Nephron (organoid): ENCODE results near the gene TOR1AIP2.

Experiments
- H3K27ac Mint-ChIP-seq, 3 experiments: 2 replicates each; pipeline ENCODE4 v1.8.0; 2020; ENCODE audit warnings: mixed read lengths in 3 of 3, mild to moderate bottlenecking in 2 of 3, moderate library complexity in 1 of 3
- H3K27me3 Mint-ChIP-seq: 2 replicates; pipeline ENCODE4 v1.8.0; 2021; ENCODE audit warnings: low read depth, mild to moderate bottlenecking, moderate library complexity, mixed read lengths
- H3K36me3 Mint-ChIP-seq: 2 replicates; pipeline ENCODE4 v1.8.0; 2020; ENCODE audit warnings: low read depth, mixed read lengths
- H3K4me1 Mint-ChIP-seq: 2 replicates; pipeline ENCODE4 v1.8.0; 2020; ENCODE audit warnings: mixed read lengths
- H3K4me3 Mint-ChIP-seq, 3 experiments: 2 replicates each; pipeline ENCODE4 v1.8.0; 2020; ENCODE audit warnings: mild to moderate bottlenecking in 3 of 3, mixed read lengths in 3 of 3, moderate library complexity in 2 of 3
- H3K9me3 Mint-ChIP-seq: 2 replicates; pipeline ENCODE4 v1.8.0; 2020; ENCODE audit warnings: mixed read lengths
- TF ChIP-seq, protein P1 (sequence below), 3 experiments: fragments of 200-600 bp; sonication (generic); IDR thresholded peaks; one replicate each; pipeline ENCODE4 v1.5.0; 2021; ENCODE audit warnings: antibody characterized with exemption in 3 of 3; ENCODE audit not compliant: unreplicated experiment in 3 of 3

TOR1AIP2 gene

DNA sequence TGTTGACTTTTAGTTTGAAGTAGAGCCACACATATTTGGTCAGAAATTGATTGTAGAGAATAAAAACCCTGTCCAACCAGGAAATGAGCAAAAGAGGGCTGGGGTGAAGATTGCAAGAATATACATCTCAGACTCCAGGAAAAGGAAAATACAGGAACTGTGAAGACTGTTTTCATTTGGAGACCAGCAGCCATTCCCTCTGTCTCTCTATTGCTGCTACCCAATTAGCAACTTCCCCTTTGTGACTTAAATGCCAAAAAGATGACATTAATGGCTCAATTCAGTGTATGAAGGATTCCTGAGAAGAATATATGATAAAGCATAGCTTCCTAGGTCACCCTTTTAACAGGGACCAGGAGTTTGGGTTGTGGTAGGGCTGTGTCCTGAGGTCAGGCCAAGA, 45.4 kb upstream of the TOR1AIP2 start:
- H3K9me3 Mint-ChIP-seq = no peaks in the 10 kb centered on the region
- TF ChIP-seq, protein P1, sequence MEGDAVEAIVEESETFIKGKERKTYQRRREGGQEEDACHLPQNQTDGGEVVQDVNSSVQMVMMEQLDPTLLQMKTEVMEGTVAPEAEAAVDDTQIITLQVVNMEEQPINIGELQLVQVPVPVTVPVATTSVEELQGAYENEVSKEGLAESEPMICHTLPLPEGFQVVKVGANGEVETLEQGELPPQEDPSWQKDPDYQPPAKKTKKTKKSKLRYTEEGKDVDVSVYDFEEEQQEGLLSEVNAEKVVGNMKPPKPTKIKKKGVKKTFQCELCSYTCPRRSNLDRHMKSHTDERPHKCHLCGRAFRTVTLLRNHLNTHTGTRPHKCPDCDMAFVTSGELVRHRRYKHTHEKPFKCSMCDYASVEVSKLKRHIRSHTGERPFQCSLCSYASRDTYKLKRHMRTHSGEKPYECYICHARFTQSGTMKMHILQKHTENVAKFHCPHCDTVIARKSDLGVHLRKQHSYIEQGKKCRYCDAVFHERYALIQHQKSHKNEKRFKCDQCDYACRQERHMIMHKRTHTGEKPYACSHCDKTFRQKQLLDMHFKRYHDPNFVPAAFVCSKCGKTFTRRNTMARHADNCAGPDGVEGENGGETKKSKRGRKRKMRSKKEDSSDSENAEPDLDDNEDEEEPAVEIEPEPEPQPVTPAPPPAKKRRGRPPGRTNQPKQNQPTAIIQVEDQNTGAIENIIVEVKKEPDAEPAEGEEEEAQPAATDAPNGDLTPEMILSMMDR (IDR thresholded peaks at IDR 0.05; ENCODE audit: unreplicated experiment in 3 of 3) = no peak
- H3K27me3 Mint-ChIP-seq = no peaks in the 10 kb centered on the region
- peaks cover 19% of the 10 kb centered on the region for H3K36me3 Mint-ChIP-seq
- H3K4me3 Mint-ChIP-seq = no peak overlapping the region
- no peak overlapping the region for H3K27ac Mint-ChIP-seq
- H3K4me1 Mint-ChIP-seq = peaks cover 8% of the 10 kb centered on the region

DNA sequence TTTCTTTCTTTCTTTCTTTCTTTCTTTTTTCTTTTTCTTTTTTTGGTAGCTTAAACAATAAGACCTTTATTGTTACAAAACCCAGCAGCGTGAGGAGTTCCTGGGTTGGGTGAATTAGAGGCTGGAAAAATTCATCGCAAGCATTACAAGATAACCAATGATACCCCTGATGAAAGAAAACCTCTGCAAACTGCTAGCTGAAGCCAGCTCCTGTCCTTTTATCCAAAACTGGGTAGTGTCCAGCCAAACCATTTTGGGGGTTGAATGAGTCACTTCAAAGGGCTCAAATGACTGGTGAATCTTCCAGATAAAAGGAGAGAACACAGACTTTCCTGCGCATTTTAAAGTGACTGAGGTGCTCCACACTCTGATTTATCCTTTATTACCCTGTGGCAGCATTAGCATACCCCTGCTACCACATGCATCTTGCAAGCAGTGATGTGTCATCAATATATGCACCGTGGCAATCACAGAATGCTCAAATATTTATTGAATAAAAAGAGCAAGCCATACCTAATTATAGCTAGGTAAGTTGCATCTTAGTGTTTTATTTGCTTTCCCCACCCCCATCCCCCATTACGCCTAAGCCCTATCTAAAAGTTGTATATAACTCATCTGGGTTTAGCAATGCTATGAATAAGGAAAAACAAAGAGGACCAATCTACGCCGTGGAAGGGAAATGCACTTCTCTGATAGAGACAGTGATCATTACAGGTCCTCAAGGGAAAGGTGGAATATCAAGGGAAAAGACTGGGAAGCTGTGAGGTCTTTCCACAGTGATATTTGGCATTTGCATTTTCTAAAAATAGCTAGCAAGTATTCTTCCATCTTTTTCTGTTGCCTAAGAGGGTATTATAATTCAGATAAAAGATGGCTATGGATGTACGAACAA, 44.6 kb upstream of the TOR1AIP2 start:
- H3K4me3 Mint-ChIP-seq = no peak overlapping the region
- H3K36me3 Mint-ChIP-seq = peaks cover 27% of the 10 kb centered on the region
- TF ChIP-seq, protein P1 (IDR thresholded peaks at IDR 0.05; ENCODE audit: unreplicated experiment in 3 of 3) = no peak
- no peaks in the 10 kb centered on the region for H3K27me3 Mint-ChIP-seq
- H3K4me1 Mint-ChIP-seq = peaks cover 8% of the 10 kb centered on the region
- no peaks in the 10 kb centered on the region for H3K9me3 Mint-ChIP-seq
- H3K27ac Mint-ChIP-seq = peak overlapping the region in 2 of 3 experiments; percentile 2

DNA sequence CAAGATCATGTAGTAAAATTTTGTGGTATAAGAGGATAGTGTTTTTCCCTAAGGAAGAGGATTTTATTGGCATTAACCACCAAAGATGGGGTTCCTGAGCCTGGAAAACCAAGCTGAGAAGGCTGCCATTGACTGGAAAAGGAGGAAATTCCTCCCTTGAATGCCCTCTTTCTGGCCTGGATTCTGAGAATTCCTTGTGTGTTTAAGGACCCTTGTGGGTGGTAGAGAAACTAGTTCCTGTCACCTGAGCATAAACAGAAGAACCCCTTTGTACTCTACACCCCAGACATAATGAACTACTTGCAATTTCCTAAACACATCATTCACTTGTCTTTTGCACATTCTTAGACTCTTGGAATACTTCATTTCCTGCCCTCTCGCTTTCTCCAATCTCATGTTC, 43.9 kb upstream of the TOR1AIP2 start:
- Mint-ChIP-seq H3K36me3 (peaks cover 28% of the 10 kb centered on the region), H3K27me3 (no peaks in the 10 kb centered on the region), H3K4me3 (no peak overlapping the region), H3K4me1 (peaks cover 8% of the 10 kb centered on the region), H3K27ac (peak overlapping the region in 2 of 3 experiments; percentile 2), H3K9me3 (no peaks in the 10 kb centered on the region)
- TF ChIP-seq, protein P1 (IDR thresholded peaks at IDR 0.05; ENCODE audit: unreplicated experiment in 3 of 3) = no peak

DNA sequence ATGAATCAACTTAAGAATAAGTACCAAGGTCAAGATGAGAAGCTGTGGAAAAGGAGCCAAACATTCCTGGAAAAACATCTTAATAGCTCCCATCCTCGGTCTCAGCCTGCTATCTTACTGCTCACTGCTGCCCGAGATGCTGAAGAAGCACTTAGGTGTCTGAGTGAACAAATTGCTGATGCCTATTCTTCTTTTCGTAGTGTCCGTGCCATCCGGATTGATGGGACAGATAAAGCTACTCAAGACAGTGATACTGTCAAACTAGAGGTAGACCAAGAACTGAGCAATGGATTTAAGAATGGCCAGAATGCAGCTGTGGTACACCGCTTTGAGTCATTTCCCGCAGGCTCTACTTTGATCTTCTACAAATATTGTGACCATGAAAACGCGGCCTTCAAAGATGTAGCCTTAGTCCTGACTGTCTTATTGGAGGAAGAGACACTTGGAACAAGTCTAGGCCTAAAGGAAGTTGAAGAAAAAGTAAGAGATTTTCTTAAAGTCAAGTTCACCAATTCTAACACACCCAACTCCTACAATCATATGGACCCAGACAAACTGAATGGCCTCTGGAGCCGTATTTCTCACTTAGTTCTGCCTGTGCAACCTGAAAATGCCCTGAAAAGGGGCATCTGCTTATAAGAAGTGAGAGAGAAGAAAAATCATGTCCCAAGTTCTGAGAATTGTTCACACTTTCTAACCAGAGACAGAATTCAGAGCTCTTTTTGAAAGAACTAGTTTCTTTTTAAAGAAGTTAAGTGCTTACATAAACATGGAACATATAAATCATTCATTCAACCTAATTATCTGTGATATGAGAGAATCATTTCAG, 40.2 kb upstream of the TOR1AIP2 start:
- no peak overlapping the region for H3K4me3 Mint-ChIP-seq
- H3K27ac Mint-ChIP-seq = no peak overlapping the region
- peaks cover 37% of the 10 kb centered on the region for H3K36me3 Mint-ChIP-seq
- peaks cover 8% of the 10 kb centered on the region for H3K4me1 Mint-ChIP-seq
- H3K9me3 Mint-ChIP-seq = no peaks in the 10 kb centered on the region
- H3K27me3 Mint-ChIP-seq = no peaks in the 10 kb centered on the region
- TF ChIP-seq, protein P1 (IDR thresholded peaks at IDR 0.05; ENCODE audit: unreplicated experiment in 3 of 3) = no peak

DNA sequence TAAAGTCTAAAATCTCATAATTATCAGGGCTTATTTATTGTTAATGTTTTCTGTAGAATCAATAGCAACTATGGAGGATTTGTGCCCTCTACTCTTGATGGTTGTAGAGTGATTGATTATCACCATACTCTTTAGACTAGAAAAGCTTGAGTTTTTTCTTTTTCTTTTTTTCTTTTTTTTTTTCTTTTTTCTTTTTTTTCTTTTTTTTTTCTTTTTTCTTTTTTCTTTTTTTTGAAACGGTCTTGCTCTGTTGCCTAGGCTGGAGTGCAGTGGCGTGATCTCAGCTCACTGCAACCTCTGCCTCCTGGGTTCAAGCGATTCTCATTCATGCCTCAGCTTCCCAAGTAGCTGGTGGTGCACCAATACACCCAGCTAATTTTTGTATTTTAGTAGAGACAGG, 34.2 kb upstream of the TOR1AIP2 start:
- TF ChIP-seq, protein P1 (IDR thresholded peaks at IDR 0.05; ENCODE audit: unreplicated experiment in 3 of 3) = no peak

More for the DNA sequence above, 34.2 kb upstream of the TOR1AIP2 start:
- Mint-ChIP-seq H3K4me3 (no peak overlapping the region), H3K4me1 (no peaks in the 10 kb centered on the region), H3K9me3 (no peaks in the 10 kb centered on the region), H3K27me3 (no peaks in the 10 kb centered on the region), H3K27ac (no peak overlapping the region), H3K36me3 (peaks cover 40% of the 10 kb centered on the region)
